Measurements from ENCODE around the gene DNAI4.
"Not testable (repeated sequence)": the region's sequence is repeated elsewhere in the genome, so short reads cannot be mapped to it uniquely, and the experiment has no call there.

The DNAI4 gene

GRCh38 chr1:66929146-66929688, 4.6 kb upstream of the DNAI4 start:
- no peak for DNase-seq

GRCh38 chr1:66927528-66927927, 2.9 kb upstream of the DNAI4 start:
- no peak for DNase-seq

DNA sequence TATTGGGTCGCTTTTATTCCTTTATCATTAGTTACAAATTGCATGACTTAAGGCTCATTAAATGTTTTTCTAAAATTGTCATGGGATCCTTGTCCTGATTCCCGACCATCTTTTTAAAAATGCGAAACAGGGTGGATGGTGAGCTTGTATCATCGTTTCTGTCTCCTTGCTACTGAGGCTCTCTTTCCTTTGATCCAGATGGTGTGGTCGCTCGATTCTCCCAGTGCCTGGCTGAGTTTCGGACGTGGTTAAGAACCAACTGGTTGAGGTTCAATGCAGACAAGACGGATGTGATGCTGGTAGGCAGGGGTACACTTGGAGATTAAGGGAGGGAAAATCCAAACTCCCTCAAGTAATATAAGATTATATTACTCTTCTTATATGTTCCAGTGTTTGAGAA, 1.3 kb upstream of the DNAI4 start:
- DNase-seq = no peak

GRCh38 chr1:66925558-66925910, 878 bp upstream of the DNAI4 start:
- no peak for DNase-seq

DNA sequence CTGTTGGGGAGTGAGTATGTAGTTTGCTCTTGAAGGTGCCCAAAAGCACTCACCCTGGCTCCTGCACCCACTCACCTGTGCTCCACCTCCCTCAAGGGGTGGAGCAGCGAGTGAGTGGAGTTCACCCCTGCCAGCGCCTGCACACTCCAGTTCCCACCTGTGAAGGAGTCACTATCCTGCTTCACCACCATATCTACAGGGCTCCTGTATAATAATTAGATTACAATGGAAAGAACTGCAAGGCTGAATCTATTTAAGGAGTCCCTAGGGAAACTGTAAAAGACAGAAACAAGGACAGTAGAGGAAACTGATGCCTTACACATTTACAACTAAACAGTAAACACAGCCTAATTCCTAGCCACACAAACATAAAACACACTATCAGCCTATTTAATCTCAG, 4.1 kb downstream of the DNAI4 start:
- DNase-seq = no peak

GRCh38 chr1:66919828-66920227, 4.8 kb downstream of the DNAI4 start:
- no peak for DNase-seq

GRCh38 chr1:66919063-66919462, 5.6 kb downstream of the DNAI4 start:
- no peak for DNase-seq

- no peak for DNase-seq
These were observed 7.2 kb downstream of the DNAI4 start for GRCh38 chr1:66917476-66917875.

- DNase-seq = no peak
These were observed 8.3 kb downstream of the DNAI4 start for GRCh38 chr1:66916320-66916719.

GRCh38 chr1:66915203-66915602, 9.5 kb downstream of the DNAI4 start:
- DNase-seq = not testable (repeated sequence)

DNA sequence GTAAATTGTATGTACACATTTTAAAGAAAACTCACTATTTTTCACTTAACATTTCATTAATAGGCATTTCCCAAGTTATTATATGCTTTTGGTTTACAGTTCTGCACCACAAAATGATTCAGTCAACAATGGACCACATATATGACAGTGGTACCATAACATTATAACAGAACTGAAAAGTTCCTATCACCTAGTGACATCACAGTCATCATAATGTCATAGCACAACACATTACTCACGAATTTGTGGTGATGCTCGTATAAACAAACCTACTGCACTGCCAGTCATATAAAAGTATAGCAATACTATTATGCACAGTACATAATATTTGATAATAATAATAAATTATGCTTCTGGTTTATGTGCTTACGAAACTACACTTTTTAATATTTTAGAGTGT, 30.9 kb downstream of the DNAI4 start:
- DNase-seq = no peak

DNA sequence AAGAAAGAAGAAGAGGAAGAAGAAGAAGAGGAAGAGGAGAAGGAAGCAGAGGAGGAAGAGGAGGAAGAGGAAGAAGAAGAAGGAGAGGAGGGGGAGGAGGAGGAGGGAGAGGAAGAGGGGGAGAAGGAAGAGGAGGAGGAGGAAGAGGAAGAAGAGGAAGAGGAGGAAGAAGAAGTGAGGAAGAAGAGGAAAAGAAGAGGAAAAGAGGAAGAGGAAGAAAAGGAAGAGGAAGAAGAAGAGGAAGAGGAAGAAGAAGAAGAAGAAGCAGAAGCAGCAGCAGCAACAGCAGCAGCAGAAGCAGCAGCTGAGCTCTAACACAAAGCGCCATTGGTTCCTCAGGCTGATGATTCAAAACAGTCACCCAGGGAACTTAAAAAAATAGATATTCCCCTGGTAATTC, 34.0 kb downstream of the DNAI4 start:
- no peak for DNase-seq

DNA sequence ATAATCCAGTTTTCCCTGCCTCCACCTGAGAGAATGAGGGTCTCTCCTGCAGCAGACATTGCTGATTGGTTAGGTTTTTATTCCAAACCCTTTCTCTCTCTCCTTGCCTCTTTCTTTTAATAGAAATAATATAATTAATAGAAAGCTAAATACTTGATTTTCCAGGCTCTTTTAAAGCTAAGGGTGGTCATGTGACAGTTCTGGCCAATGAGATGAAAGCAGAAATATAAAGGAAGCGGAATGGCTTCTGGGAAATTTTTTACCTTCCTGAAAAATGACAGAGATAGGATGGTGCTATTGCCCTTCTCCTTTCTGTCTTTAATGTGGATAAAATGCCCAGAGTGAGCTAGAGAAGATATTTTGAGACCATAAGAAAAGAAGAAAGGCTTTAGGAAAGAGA, 35.6 kb downstream of the DNAI4 start:
- DNase-seq = no peak

DNA sequence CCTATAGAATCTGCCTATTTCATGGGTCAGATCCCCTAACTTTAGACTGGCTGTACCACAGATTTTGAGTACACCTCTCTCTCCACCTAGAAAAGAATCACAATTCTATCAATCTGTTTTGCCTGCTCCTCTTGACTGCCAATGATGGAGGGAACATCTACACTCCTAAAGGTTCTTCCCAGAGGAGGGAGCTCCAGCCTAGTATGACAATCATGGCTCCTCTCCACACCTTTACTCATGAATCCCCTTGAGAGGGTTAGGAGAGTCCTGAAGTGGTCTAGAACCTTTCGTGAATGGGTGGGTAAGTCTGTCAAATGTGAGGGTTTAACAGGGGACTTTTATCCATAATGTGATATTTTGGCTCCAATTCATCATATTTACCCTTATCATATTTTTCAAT, 48.0 kb downstream of the DNAI4 start:
- DNase-seq = no peak

DNA sequence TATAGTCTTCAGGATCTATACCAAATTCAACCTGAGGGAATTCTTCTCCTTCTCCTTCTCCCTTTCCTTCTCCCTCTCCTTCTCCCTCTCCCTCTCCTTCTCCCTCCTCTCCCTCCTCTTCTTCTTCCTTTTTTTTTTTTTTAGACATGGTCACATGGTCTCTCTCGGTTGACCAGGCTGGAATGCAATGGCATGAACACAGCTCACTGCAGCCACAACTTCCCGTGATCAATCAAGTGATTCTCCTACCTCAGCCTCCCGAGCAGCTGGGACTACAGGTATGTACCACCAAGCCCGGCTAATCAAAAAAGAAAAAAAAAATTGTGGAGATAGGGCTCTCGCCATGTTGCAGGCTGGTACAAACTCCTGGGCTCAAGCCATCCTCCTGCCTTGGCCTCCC, 51.5 kb downstream of the DNAI4 start:
- no peak for DNase-seq

DNA sequence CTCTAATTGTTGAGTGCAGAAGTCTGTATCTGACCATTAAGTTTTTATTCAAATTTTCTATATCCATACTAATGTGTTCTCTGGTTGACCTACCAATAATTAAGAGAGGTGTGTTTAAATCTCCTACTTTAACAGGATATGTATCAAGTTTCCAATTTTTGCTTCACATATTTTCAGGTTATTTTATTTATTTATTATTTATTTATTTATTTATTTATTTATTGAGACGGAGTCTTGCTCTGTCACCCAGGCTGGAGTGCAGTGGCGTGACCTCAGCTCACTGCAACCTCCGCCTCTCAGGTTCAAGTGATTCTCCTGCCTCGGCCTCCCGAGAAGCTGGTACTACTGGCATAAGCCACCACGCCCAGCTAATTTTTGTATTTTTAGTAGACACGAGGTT, 52.6 kb downstream of the DNAI4 start:
- DNase-seq = not testable (repeated sequence)

DNA sequence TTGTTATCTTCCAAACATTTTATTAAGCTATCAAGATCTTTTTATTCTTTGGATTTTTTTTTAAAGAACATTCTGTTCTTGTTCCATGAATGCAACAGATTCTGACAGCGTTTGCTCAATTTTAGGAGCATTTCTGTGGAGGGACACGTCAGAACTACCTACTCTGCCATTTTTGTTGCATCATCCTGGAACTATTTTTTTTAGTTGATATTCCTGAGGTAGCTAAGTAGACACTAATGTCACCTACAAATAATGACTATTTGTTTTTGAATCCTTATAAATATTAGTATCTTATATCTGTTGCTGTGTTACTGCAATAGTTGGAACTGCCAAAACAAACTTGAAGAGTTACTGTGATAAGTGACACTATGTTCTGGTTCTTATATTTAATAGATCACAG, 57.2 kb downstream of the DNAI4 start:
- no peak for DNase-seq

DNA sequence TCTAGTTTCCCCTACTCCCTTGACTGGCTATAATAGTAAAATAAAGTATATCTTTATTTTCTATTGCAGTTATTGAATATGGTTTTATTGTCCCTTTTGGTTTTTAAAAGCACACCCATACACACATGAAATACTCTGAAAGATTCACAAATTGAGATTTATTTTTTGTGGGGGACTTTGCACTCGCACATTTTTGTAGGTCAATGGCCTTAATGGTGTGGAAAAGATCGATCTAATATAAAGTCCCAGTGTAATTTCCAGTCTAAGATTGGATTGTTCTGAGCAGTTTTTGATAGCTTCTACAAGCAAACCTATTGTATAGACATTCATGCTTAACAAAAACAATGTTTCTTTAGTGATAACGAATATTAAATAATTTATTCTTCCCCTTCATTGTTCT, 64.1 kb downstream of the DNAI4 start:
- no peak for DNase-seq

- DNase-seq = no peak
These were observed 71.3 kb downstream of the DNAI4 start for GRCh38 chr1:66853379-66853778.

GRCh38 chr1:66852870-66853269, 71.8 kb downstream of the DNAI4 start:
- no peak for DNase-seq

GRCh38 chr1:66850989-66851388, 73.7 kb downstream of the DNAI4 start:
- no peak for DNase-seq

GRCh38 chr1:66848193-66848592, 76.5 kb downstream of the DNAI4 start:
- DNase-seq = no peak

GRCh38 chr1:66840929-66841328, 83.7 kb downstream of the DNAI4 start:
- no peak for DNase-seq

- no peak for DNase-seq
These were observed 89.7 kb downstream of the DNAI4 start for GRCh38 chr1:66834926-66835325.

DNA sequence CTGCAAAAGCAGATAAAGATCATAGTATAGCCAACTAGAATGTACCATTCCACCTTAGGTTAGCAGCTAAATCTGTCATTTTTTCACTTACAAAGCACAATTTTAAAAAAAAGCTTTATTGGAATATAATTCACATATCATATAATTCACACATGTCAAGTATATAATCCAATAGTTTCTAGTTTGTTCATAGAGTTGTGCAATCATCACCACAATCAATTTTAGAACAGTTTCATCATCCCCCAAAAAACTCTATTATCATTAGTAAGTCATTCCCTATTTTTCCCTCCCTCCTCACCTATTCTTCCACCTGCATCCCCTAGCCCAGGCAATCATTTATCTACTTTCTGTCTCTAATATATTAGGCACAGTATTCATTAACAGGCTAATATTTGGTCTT, 91.5 kb downstream of the DNAI4 start:
- no peak for DNase-seq
